HS-5 (cell line): ENCODE data around the gene LHX3.
"Not testable (repeated sequence)": the region's sequence is repeated elsewhere in the genome, so short reads cannot be mapped to it uniquely, and the experiment has no call there.

Experiments
- DNase-seq: peaks from one replicate; pipeline ENCODE4 v3.0.0-alpha.2; 2012; ENCODE audit warnings: low read depth

The LHX3 gene

GRCh38 chr9:136153381-136154065 is 51.4 kb downstream of the LHX3 start:
- no peak for DNase-seq

DNA sequence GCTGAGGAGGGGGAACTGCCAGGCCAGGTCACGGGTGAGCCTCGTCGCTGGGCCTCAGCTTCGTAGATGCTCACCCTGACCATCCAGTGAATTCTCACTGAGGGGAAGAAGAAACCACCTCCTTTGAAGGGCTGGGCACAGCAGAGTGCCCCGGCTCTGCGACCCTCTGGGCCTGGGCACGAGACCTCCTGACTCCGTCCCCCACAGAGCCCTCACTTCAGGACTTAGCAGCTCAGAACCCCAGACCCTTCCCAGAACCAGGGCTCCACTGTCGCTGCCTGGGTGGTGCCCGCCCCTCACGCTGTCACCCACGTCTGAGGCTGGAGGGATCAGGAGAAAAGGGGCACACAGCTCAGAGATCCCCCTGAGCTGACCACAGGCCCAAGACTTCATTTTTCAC is 52.0 kb downstream of the LHX3 start:
- DNase-seq, result no peak

- no peak for DNase-seq
Observed at GRCh38 chr9:136152543-136152866, 52.4 kb downstream of the LHX3 start.

- no peak for DNase-seq
Observed at GRCh38 chr9:136151848-136152542, 52.9 kb downstream of the LHX3 start.

DNA sequence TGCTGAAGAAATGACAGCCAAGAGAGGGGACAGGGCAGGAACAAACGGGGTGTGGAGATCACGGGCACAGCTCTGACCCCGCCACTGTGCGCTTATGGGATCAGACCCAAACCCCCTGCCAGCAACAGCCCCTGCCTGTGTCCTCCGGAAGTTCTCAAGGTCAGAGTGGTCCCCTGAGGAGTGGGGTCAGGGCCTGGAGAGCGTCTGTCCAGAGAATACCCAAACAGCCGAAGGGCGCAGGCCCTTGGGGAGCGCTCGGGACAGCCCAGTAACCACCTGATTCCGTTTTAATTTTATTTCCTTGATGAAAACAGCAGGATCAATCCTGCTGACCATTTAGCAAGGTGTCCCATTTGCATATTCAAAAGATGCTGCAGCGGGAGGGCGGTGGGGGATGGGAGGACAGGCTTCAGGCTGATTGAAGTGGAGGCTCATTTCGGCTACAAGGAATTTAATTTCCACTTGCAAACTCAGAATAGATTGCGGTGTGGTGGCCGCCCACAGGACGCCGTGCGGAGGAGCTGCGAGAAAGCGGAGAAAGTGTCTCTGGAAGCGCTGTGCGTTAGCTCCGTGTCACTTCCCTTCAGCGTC is 53.6 kb downstream of the LHX3 start:
- DNase-seq, result no peak

DNA sequence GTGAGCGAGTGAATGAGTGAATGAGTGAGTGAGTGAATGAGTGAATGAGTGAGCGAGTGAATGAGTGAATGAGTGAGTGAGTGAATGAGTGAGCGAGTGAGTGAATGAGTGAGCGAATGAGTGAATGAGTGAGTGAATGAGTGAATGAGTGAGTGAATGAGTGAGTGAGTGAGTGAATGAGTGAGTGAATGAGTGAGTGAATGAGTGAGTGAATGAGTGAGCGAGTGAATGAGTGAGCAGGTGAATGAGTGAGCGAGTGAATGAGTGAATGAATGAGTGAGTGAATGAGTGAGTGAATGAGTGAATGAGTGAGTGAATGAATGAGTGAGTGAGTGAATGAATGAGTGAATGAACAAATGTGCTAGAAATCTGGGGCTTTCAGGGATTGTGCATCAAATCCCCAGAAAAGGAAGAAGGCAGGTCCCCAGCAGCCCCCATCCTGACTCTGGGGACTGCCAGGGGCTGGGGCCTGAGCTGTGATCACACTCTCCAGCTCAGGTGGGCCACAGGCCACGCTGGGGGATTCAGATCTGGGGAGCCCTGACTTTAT is 54.2 kb downstream of the LHX3 start:
- not testable (repeated sequence) for DNase-seq

- DNase-seq, result no peak
Observed at GRCh38 chr9:136149853-136150252, 55.1 kb downstream of the LHX3 start.

- DNase-seq, result no peak
Observed at GRCh38 chr9:136149337-136149736, 55.6 kb downstream of the LHX3 start.

- no peak for DNase-seq
Observed at GRCh38 chr9:136148766-136149165, 56.2 kb downstream of the LHX3 start.

- no peak for DNase-seq
Observed at GRCh38 chr9:136147890-136148714, 56.8 kb downstream of the LHX3 start.

GRCh38 chr9:136147038-136147889 is 57.7 kb downstream of the LHX3 start:
- no peak for DNase-seq
